Left renal pelvis (tissue), 4 donors: ENCODE results near the gene ZNF14. TPM values are rescaled to one million over a fixed set of nuclear protein-coding genes. Genes with fewer than 3 reads are reported as not detected.
"Not testable (repeated sequence)": the region's sequence is repeated elsewhere in the genome, so short reads cannot be mapped to it uniquely, and the experiment has no call there.

Experiments used
- DNase-seq, 4 donors: peaks; one replicate each; pipeline ENCODE4 v3.0.0-alpha.2; 2013; ENCODE audit warnings: low read depth in 4 of 4, low spot score in 3 of 4
- polyA plus RNA-seq, 4 donors: library from polyadenylated mRNA; unstranded; fragments of 120-200 nt; gene quantifications; one replicate each; pipeline ENCODE4 v1.2.1, GENCODE V29; 2013; ENCODE audit not compliant: insufficient read length in 4 of 4

ZNF14 gene
- polyA plus RNA-seq, 4 donors = 10.2 to 17.7 (median 15.0) TPM

GRCh38 chr19:19696386-19696785, 36.5 kb downstream of the ZNF14 start:
- DNase-seq = no peak

GRCh38 chr19:19691683-19692082, 41.2 kb downstream of the ZNF14 start:
- no peak for DNase-seq

- DNase-seq = not testable (repeated sequence)
Measured at GRCh38 chr19:19689023-19689422, 43.9 kb downstream of the ZNF14 start.

- no peak for DNase-seq
Measured at GRCh38 chr19:19687090-19687489, 45.8 kb downstream of the ZNF14 start.

- DNase-seq = no peak
Measured at GRCh38 chr19:19686580-19686979, 46.3 kb downstream of the ZNF14 start.

- DNase-seq = not testable (repeated sequence)
Measured at GRCh38 chr19:19686119-19686518, 46.8 kb downstream of the ZNF14 start.

GRCh38 chr19:19679176-19680073, 53.5 kb downstream of the ZNF14 start:
- no peak for DNase-seq

GRCh38 chr19:19677579-19677978, 55.3 kb downstream of the ZNF14 start:
- no peak for DNase-seq

GRCh38 chr19:19674315-19674714, 58.6 kb downstream of the ZNF14 start:
- no peak for DNase-seq

- DNase-seq = no peak
Measured at GRCh38 chr19:19672816-19673215, 60.1 kb downstream of the ZNF14 start.

- DNase-seq = no peak
Measured at GRCh38 chr19:19670070-19670551, 62.8 kb downstream of the ZNF14 start.

- peak; percentile 77 to 88 (median 82) for DNase-seq
Measured at GRCh38 chr19:19668230-19669012, 64.5 kb downstream of the ZNF14 start, which contains the start of gene ZNF101. Gene ZNF101 (plus strand): TSS chr19:19668839. CDS start chr19:19668964, 125 bp downstream.

- DNase-seq = not testable (repeated sequence)
Measured at GRCh38 chr19:19665420-19665948, 67.4 kb downstream of the ZNF14 start.

- DNase-seq = peak; percentile 87 to 91 (median 91)
Measured at GRCh38 chr19:19663256-19664120, 69.4 kb downstream of the ZNF14 start, which contains the start of gene ATP13A1. Gene ATP13A1 (minus strand): TSS chr19:19663676. CDS start chr19:19663666, 10 bp downstream.

GRCh38 chr19:19662871-19663255, 70.0 kb downstream of the ZNF14 start:
- no peak for DNase-seq

GRCh38 chr19:19662344-19662743, 70.6 kb downstream of the ZNF14 start:
- no peak for DNase-seq

GRCh38 chr19:19661675-19662251, 71.1 kb downstream of the ZNF14 start:
- no peak for DNase-seq

GRCh38 chr19:19661141-19661674, 71.7 kb downstream of the ZNF14 start:
- no peak for DNase-seq
